Keratinocyte (primary cell): ENCODE results near the gene PNMA3. TPM values are rescaled to one million over a fixed set of nuclear protein-coding genes. Genes with fewer than 3 reads are reported as not detected.
A peak's percentile ranks its signal among the peaks of the same experiment; 100 is the strongest.

ENCODE experiments used
- DNase-seq: peaks from one replicate; pipeline ENCODE4 v3.0.0-alpha.2; 2011; ENCODE audit warnings: low read depth, missing footprints, low spot score
- FAIRE-seq: peaks from 2 replicates; lab custom pipeline; 2011; peaks lifted over from hg19 to GRCh38; lab: Jason Lieb, UNC
- H2AFZ ChIP-seq: 2 replicates; pipeline ENCODE4 v1.6.0; 2012; ENCODE audit warnings: low read length, control low read depth, inconsistent platforms; ENCODE audit not compliant: control insufficient read depth
- H3K27ac ChIP-seq: 2 replicates; pipeline ENCODE4 v1.5.1; 2011; ENCODE audit warnings: low read length; ENCODE audit not compliant: control insufficient read depth, insufficient read depth
- H3K27me3 ChIP-seq: 3 replicates; pipeline ENCODE4 v1.6.0; 2011; ENCODE audit warnings: low read length; ENCODE audit not compliant: control insufficient read depth, insufficient read depth; ENCODE audit errors: extremely low read depth
- H3K36me3 ChIP-seq, 2 experiments: 2 replicates in 1 of 2; 3 replicates in 1 of 2; pipeline ENCODE4 v1.5.1; 2011; ENCODE audit warnings: low read length in 2 of 2, mild to moderate bottlenecking in 1 of 2; ENCODE audit not compliant: control insufficient read depth in 2 of 2, insufficient read depth in 2 of 2; ENCODE audit errors: extremely low read depth in 1 of 2
- H3K4me1 ChIP-seq: 3 replicates; pipeline ENCODE4 v1.5.1; 2011; ENCODE audit warnings: low read length; ENCODE audit not compliant: control insufficient read depth, insufficient read depth; ENCODE audit errors: extremely low read depth
- H3K4me2 ChIP-seq: 3 replicates; pipeline ENCODE4 v1.6.0; 2011; ENCODE audit warnings: low read depth, low read length; ENCODE audit not compliant: control insufficient read depth, insufficient read depth; ENCODE audit errors: extremely low read depth
- H3K4me3 ChIP-seq, 3 experiments: fragments of 200-600 bp in 1 of 3; sonication (generic) in 1 of 3; 2 replicates in 2 of 3; 3 replicates in 1 of 3; pipeline ENCODE4 v1.5.1; 2011 to 2016; ENCODE audit warnings: low read length in 3 of 3, mild to moderate bottlenecking in 3 of 3, control low read depth in 2 of 3, inconsistent platforms in 1 of 3, low read depth in 1 of 3, mixed read lengths in 1 of 3, mixed run types in 1 of 3, moderate library complexity in 1 of 3; ENCODE audit not compliant: control insufficient read depth in 2 of 3, insufficient read depth in 2 of 3; ENCODE audit errors: extremely low read depth in 1 of 3
- H3K79me2 ChIP-seq: 2 replicates; pipeline ENCODE4 v1.6.0; 2012; ENCODE audit warnings: low read length; ENCODE audit not compliant: control insufficient read depth, insufficient read depth
- H3K9ac ChIP-seq: 3 replicates; pipeline ENCODE4 v1.6.0; 2011; ENCODE audit warnings: low read length; ENCODE audit not compliant: control insufficient read depth, insufficient read depth; ENCODE audit errors: extremely low read depth
- H3K9me1 ChIP-seq: 3 replicates; pipeline ENCODE4 v1.6.0; 2011; ENCODE audit warnings: low read length; ENCODE audit not compliant: control insufficient read depth, insufficient read depth; ENCODE audit errors: extremely low read depth
- H3K9me3 ChIP-seq: 2 replicates; pipeline ENCODE4 v1.5.1; 2012; ENCODE audit warnings: low read depth, low read length; ENCODE audit not compliant: control insufficient read depth
- H4K20me1 ChIP-seq: 3 replicates; pipeline ENCODE4 v1.6.0; 2011; ENCODE audit warnings: low read length; ENCODE audit not compliant: control insufficient read depth, insufficient read depth; ENCODE audit errors: extremely low read depth
- EZH2 ChIP-seq: IDR thresholded peaks from one replicate; pipeline ENCODE4 v1.6.1; 2012; ENCODE audit warnings: inconsistent platforms, mild to moderate bottlenecking, low read length, moderate library complexity
- dilution Hi-C: fragments of 300-500 bp; cut with MboI; formaldehyde crosslinking; loops from one replicate; pipeline ENCODE4 v1.7.0; 2020; ENCODE audit warnings: low sequenced_read_pairs; ENCODE audit not compliant: extremely low pct_ligation_motif_present
- polyA plus RNA-seq, 5 experiments: library from polyadenylated mRNA; depleted of rRNA in 3 of 5; stranded (reverse) in 3 of 5; stranded (forward) in 1 of 5; unstranded in 1 of 5; fragments of >200 nt; gene quantifications; 1 replicate in 1 of 5; 2 replicates in 3 of 5; 3 replicates in 1 of 5; pipeline versions ENCODE4 v1.2.1 to v1.2.3, GENCODE V29; 2011 to 2012; ENCODE audit warnings: missing spikeins in 2 of 5, low read depth in 1 of 5, low replicate concordance in 1 of 5
- TF ChIP-seq, protein P1 (sequence below), 3 experiments: IDR thresholded peaks in 1 of 3; conservative IDR thresholded peaks in 1 of 3; optimal IDR thresholded peaks in 1 of 3; 2 replicates in 2 of 3; 3 replicates in 1 of 3; pipeline versions ENCODE3 to v1.5.1; 2011; ENCODE audit warnings: low read length in 3 of 3, mild to moderate bottlenecking in 3 of 3, moderate library complexity in 2 of 3, control low read depth in 1 of 3, inconsistent platforms in 1 of 3; ENCODE audit not compliant: insufficient read depth in 2 of 3; ENCODE audit errors: extremely low read depth in 1 of 3

Gene PNMA3
- polyA plus RNA-seq, 1 donor (not counting 4 experiments of a cell fraction or from before 2014, with no cell fraction given): not detected

DNA sequence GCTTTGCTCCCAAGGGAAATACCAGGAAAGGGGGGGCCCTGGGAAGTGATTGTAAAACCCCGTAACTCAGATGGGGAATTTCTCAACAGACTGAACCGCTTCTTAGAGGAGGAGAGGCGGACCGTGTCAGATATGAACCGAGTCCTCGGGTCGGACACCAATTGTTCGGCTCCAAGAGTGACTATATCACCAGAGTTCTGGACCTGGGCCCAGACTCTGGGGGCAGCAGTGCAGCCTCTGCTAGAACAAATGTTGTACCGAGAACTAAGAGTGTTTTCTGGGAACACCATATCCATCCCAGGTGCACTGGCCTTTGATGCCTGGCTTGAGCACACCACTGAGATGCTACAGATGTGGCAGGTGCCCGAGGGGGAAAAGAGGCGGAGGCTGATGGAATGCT lies 1.0 kb downstream of the PNMA3 start:
- no peaks in the 10 kb centered on the region for H3K36me3 ChIP-seq
- TF ChIP-seq, protein P1, sequence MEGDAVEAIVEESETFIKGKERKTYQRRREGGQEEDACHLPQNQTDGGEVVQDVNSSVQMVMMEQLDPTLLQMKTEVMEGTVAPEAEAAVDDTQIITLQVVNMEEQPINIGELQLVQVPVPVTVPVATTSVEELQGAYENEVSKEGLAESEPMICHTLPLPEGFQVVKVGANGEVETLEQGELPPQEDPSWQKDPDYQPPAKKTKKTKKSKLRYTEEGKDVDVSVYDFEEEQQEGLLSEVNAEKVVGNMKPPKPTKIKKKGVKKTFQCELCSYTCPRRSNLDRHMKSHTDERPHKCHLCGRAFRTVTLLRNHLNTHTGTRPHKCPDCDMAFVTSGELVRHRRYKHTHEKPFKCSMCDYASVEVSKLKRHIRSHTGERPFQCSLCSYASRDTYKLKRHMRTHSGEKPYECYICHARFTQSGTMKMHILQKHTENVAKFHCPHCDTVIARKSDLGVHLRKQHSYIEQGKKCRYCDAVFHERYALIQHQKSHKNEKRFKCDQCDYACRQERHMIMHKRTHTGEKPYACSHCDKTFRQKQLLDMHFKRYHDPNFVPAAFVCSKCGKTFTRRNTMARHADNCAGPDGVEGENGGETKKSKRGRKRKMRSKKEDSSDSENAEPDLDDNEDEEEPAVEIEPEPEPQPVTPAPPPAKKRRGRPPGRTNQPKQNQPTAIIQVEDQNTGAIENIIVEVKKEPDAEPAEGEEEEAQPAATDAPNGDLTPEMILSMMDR (optimal IDR thresholded peaks at IDR 0.05 in 1 of 3, IDR thresholded peaks at IDR 0.05 in 1 of 3, conservative IDR thresholded peaks at IDR 0.05 in 1 of 3; ENCODE audit: extremely low read depth in 1 of 3, insufficient read depth in 2 of 3, low read length in 3 of 3): no peak
- peak; percentile 30 for TF ChIP-seq EZH2
- no peaks in the 10 kb centered on the region for H4K20me1 ChIP-seq
- H3K27me3 ChIP-seq: peaks cover 27% of the 10 kb centered on the region
- no peaks in the 10 kb centered on the region for H3K9me1 ChIP-seq
- H3K4me2 ChIP-seq: no peak overlapping the region
- H3K9me3 ChIP-seq: no peaks in the 10 kb centered on the region
- H3K4me1 ChIP-seq: peaks cover 3% of the 10 kb centered on the region
- H2AFZ ChIP-seq: no peak overlapping the region
- no peak for FAIRE-seq
- no peak overlapping the region for H3K27ac ChIP-seq
- no peak overlapping the region for H3K9ac ChIP-seq
- no peak for DNase-seq
- dilution Hi-C loops: no loop called here
- H3K4me3 ChIP-seq: no peak overlapping the region
- H3K79me2 ChIP-seq: no peaks in the 10 kb centered on the region

DNA sequence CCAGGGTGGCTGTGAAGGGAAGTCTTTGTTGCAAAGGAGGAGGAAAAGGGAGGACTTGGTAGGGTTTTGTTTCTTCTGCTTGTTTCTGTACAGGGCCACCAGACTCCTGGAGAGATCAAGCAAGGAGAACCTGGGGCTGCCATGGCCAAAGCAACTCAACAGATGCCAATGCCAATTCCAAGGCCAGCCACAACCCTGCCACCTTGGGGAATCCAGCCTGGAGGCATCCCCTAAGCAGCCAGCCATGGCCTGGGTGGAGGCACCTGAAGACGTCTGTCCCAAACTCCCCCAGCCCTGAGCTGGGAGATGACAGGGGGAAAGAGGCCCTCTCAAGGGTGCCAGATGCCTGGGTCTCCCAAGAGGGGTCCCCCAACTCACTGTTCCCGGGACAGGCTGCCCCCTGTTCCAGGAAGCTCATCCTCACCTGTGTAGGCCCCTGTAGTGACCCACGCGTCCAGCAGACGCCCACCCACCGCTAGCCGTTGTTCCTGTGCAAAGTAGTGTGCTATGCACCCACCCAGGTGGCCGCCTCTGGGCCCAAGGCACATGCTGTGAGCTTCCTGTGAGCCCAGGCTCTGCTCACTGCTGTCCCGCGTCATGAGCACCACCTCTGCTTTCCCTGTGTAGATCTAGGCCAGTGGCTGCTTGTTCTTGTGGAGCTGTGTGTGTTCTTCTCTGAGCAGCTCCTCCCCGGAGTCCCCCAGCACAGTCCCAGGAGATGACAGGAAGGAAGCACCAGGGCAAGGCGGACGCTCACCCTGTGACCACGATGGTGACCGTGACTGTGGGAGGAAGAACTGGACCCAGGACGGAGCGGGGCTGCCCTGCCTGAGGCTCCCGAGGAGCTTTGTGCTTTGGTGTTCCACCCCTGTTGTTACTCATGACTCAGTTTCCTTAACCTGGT lies 3.2 kb downstream of the PNMA3 start:
- Histone ChIP-seq H3K4me1 (peaks cover 3% of the 10 kb centered on the region), H3K27me3 (peaks cover 27% of the 10 kb centered on the region), H3K4me3 (no peak overlapping the region), H3K9me1 (no peaks in the 10 kb centered on the region), H3K27ac (no peak overlapping the region), H3K4me2 (no peak overlapping the region), H3K79me2 (no peaks in the 10 kb centered on the region), H2AFZ (no peak overlapping the region), H3K36me3 (no peaks in the 10 kb centered on the region), H4K20me1 (no peaks in the 10 kb centered on the region), H3K9me3 (no peaks in the 10 kb centered on the region), H3K9ac (no peak overlapping the region)
- DNase-seq: no peak
- dilution Hi-C loops: no loop called here
- no peak for TF ChIP-seq EZH2
- TF ChIP-seq, protein P1 (optimal IDR thresholded peaks at IDR 0.05 in 1 of 3, IDR thresholded peaks at IDR 0.05 in 1 of 3, conservative IDR thresholded peaks at IDR 0.05 in 1 of 3; ENCODE audit: extremely low read depth in 1 of 3, insufficient read depth in 2 of 3, low read length in 3 of 3): no peak
- FAIRE-seq: no peak
